ENCODE measurements around the gene YPEL4. TPM values are rescaled to one million over a fixed set of nuclear protein-coding genes. Genes with fewer than 3 reads are reported as not detected.

Gene YPEL4
- total RNA-seq, 1 experiment from 2014 or later: not detected

DNA sequence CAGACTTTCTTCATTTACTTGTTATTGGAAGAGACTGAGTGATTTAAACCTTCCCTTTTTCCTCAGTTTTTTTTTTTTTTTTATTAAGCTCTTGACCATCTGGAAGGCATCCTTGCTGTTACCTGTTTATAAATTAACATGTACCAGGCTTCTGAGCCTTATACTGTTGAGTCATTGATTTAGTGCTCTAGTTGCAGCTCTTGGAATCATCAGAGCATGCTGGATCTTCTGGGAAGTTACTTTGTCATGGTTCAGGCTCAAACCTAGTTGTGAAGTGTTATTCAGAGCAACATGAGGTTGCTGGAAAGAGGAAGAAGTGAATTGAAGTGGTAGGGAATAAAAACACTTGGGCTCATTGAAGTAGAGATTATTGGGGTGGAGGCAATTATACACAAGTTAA, 24.5 kb upstream of the YPEL4 start:
- DNase-seq (ENCODE audit: low read depth, low spot score): no peak
- Histone ChIP-seq H3K9me3 (ENCODE audit: control insufficient read depth, insufficient read depth, low read depth, low read length) (no peaks in the 10 kb centered on the region), H3K27me3 (ENCODE audit: control insufficient read depth, insufficient read depth, low read length) (no peaks in the 10 kb centered on the region), H3K36me3 (ENCODE audit: control insufficient read depth, insufficient read depth, low read length) (peaks cover 30% of the 10 kb centered on the region), H3K4me1 (ENCODE audit: control insufficient read depth, insufficient read depth, low read length) (peaks cover 6% of the 10 kb centered on the region; the same call in 1 of the 2 replicates), H3K27ac (ENCODE audit: low read length) (no peak overlapping the region), H3K4me3 (ENCODE audit: low read depth in 2 of 2, low read length in 2 of 2) (no peak overlapping the region)
- no TSS peak for BruUV-seq (replicated peaks)
- ATAC-seq: no peak
- intact Hi-C loops (cut with micrococcal nuclease; ENCODE audit: unreplicated experiment) (no loop called here), in situ Hi-C loops (cut with HindIII; ENCODE audit: low pct_unique_long_range_greater_than_20kb, low sequenced_read_pairs) (no loop called here)
- TF ChIP-seq, protein P1, sequence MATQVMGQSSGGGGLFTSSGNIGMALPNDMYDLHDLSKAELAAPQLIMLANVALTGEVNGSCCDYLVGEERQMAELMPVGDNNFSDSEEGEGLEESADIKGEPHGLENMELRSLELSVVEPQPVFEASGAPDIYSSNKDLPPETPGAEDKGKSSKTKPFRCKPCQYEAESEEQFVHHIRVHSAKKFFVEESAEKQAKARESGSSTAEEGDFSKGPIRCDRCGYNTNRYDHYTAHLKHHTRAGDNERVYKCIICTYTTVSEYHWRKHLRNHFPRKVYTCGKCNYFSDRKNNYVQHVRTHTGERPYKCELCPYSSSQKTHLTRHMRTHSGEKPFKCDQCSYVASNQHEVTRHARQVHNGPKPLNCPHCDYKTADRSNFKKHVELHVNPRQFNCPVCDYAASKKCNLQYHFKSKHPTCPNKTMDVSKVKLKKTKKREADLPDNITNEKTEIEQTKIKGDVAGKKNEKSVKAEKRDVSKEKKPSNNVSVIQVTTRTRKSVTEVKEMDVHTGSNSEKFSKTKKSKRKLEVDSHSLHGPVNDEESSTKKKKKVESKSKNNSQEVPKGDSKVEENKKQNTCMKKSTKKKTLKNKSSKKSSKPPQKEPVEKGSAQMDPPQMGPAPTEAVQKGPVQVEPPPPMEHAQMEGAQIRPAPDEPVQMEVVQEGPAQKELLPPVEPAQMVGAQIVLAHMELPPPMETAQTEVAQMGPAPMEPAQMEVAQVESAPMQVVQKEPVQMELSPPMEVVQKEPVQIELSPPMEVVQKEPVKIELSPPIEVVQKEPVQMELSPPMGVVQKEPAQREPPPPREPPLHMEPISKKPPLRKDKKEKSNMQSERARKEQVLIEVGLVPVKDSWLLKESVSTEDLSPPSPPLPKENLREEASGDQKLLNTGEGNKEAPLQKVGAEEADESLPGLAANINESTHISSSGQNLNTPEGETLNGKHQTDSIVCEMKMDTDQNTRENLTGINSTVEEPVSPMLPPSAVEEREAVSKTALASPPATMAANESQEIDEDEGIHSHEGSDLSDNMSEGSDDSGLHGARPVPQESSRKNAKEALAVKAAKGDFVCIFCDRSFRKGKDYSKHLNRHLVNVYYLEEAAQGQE (IDR thresholded peaks at IDR 0.05; ENCODE audit: insufficient read depth in 1 of 2, low read depth in 2 of 2, low read length in 1 of 2): no peak
- no peak for TF ChIP-seq TCF7L2 (IDR thresholded peaks at IDR 0.05; ENCODE audit: low read depth, low read length)
- TF ChIP-seq, protein P2, sequence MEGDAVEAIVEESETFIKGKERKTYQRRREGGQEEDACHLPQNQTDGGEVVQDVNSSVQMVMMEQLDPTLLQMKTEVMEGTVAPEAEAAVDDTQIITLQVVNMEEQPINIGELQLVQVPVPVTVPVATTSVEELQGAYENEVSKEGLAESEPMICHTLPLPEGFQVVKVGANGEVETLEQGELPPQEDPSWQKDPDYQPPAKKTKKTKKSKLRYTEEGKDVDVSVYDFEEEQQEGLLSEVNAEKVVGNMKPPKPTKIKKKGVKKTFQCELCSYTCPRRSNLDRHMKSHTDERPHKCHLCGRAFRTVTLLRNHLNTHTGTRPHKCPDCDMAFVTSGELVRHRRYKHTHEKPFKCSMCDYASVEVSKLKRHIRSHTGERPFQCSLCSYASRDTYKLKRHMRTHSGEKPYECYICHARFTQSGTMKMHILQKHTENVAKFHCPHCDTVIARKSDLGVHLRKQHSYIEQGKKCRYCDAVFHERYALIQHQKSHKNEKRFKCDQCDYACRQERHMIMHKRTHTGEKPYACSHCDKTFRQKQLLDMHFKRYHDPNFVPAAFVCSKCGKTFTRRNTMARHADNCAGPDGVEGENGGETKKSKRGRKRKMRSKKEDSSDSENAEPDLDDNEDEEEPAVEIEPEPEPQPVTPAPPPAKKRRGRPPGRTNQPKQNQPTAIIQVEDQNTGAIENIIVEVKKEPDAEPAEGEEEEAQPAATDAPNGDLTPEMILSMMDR (IDR thresholded peaks at IDR 0.05): no peak
- no peak for TF ChIP-seq POLR2AphosphoS5 (IDR thresholded peaks at IDR 0.05; ENCODE audit: low read depth, low read length)
- TF ChIP-seq SIN3A (IDR thresholded peaks at IDR 0.05; ENCODE audit: borderline replicate concordance, insufficient read depth, low read depth, low read length): no peak
- CTCF ChIA-PET: no interaction called here
- POLR2A ChIA-PET: interaction anchor here (0.6 kb wide), 1 partner anchor 857 kb away, joined by 8 read pairs; no protein-coding TSS in a partner anchor

DNA sequence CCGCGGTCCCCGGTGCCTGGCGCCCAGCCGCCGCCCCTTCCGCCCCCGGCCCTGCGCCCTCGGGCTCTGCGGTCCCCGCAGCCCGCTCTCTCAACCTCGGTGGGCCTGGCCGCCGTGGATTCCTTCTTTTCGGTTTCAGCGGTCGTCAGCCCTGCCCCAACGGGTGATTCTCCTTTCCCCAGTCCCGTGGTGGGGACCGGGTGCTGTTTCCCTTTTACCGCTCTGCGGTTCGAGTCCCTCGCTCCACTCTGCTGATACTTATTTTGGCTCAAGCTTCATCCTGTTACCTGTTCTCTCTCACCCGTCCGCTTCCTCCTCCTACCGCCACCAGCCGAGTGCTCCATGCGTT, 18.7 kb upstream of the YPEL4 start:
- H3K4me3 ChIP-seq (ENCODE audit: low read depth in 2 of 2, low read length in 2 of 2): peak overlapping the region; percentile 93 to 94
- peaks cover 15% of the 10 kb centered on the region for H3K4me1 ChIP-seq (ENCODE audit: control insufficient read depth, insufficient read depth, low read length)
- no TSS peak for BruUV-seq (replicated peaks)
- CTCF ChIA-PET: no interaction called here
- DNase-seq (ENCODE audit: low read depth, low spot score) (no peak), ATAC-seq (peak; percentile 27)
- in situ Hi-C loops (cut with HindIII; ENCODE audit: low pct_unique_long_range_greater_than_20kb, low sequenced_read_pairs): no loop called here
- peaks cover 11% of the 10 kb centered on the region for H3K36me3 ChIP-seq (ENCODE audit: control insufficient read depth, insufficient read depth, low read length)
- intact Hi-C loops (cut with micrococcal nuclease; ENCODE audit: unreplicated experiment): no loop called here
- no peaks in the 10 kb centered on the region for H3K9me3 ChIP-seq (ENCODE audit: control insufficient read depth, insufficient read depth, low read depth, low read length)
- TF ChIP-seq POLR2AphosphoS5 (IDR thresholded peaks at IDR 0.05; ENCODE audit: low read depth, low read length): no peak
- TF ChIP-seq, protein P1 (IDR thresholded peaks at IDR 0.05; ENCODE audit: insufficient read depth in 1 of 2, low read depth in 2 of 2, low read length in 1 of 2): no peak
- no peak for TF ChIP-seq TCF7L2 (IDR thresholded peaks at IDR 0.05; ENCODE audit: low read depth, low read length)
- no peak for TF ChIP-seq SIN3A (IDR thresholded peaks at IDR 0.05; ENCODE audit: borderline replicate concordance, insufficient read depth, low read depth, low read length)
- TF ChIP-seq, protein P2 (IDR thresholded peaks at IDR 0.05): no peak
- H3K27me3 ChIP-seq (ENCODE audit: control insufficient read depth, insufficient read depth, low read length): no peaks in the 10 kb centered on the region
- peak overlapping the region; percentile 98 for H3K27ac ChIP-seq (ENCODE audit: low read length)
- POLR2A ChIA-PET: no interaction called here
